ENCODE measurements around the gene CDK17.

Gene CDK17

GRCh38 chr12:96230646-96231045 is 169.6 kb downstream of the CDK17 start:
- H3K9ac ChIP-seq (ENCODE audit: low read length): no peak overlapping the region
- no peaks in the 10 kb centered on the region for H3K27me3 ChIP-seq (ENCODE audit: low read length)
- no peaks in the 10 kb centered on the region for H3K79me2 ChIP-seq (ENCODE audit: insufficient read depth, low read length)
- H3K9me3 ChIP-seq (ENCODE audit: insufficient read depth, low read length): no peaks in the 10 kb centered on the region
- H3K27ac ChIP-seq (ENCODE audit: low read depth, low read length): no peak overlapping the region
- no peak overlapping the region for H3K4me3 ChIP-seq (ENCODE audit: insufficient read depth, low read length, poor library complexity, severe bottlenecking)
- no peaks in the 10 kb centered on the region for H4K20me1 ChIP-seq (ENCODE audit: low read depth, low read length)
- no peak for TF ChIP-seq EZH2phosphoT487 (conservative IDR thresholded peaks at IDR 0.05; ENCODE audit: low read length)
- no peak overlapping the region for H3K4me2 ChIP-seq (ENCODE audit: low read depth, low read length, poor library complexity, severe bottlenecking)
- H3F3A ChIP-seq (ENCODE audit: insufficient read depth): no peaks in the 10 kb centered on the region
- no peaks in the 10 kb centered on the region for H3K9me2 ChIP-seq (replicated peaks; ENCODE audit: insufficient read depth, low read length)
- H2AFZ ChIP-seq (ENCODE audit: low read depth, low read length, severe bottlenecking): no peak overlapping the region
- H3K36me3 ChIP-seq (ENCODE audit: low read length): no peaks in the 10 kb centered on the region

DNA sequence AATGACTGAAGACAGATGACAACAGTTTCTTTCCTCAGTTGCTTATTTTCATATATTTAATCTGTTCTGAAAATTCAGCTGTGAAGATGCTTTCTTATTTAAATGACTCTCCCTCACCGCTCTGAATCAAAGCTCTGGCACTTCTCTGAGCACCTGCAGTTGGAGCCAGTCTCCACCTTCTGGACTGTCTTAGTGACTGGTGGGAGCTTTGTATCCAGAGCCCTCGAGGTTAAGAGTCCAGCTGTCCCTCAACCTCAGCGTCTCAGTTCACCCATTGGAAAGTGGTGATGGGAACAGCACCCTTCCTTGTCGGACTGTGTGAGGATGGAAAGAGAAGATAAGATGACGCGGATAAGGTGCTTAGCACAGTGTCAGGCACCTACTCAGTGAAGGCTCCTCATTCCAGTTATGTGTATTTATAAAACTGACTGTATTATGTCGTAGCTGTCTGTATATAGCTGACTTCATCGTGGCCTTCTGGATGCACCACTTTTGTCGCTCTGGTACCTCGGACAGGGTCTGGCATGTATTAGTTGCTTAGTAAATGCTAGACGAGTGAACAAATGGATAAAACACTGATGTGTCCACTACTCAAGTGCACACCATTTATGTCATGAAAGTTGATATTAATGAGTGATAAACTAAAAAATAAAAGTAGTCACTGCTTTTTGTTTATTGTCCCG is 171.5 kb downstream of the CDK17 start:
- H3K79me2 ChIP-seq (ENCODE audit: insufficient read depth, low read length): no peaks in the 10 kb centered on the region
- no peak overlapping the region for H2AFZ ChIP-seq (ENCODE audit: low read depth, low read length, severe bottlenecking)
- H3K9ac ChIP-seq (ENCODE audit: low read length): no peak overlapping the region
- H3K4me2 ChIP-seq (ENCODE audit: low read depth, low read length, poor library complexity, severe bottlenecking): no peak overlapping the region
- no peaks in the 10 kb centered on the region for H4K20me1 ChIP-seq (ENCODE audit: low read depth, low read length)
- no peaks in the 10 kb centered on the region for H3F3A ChIP-seq (ENCODE audit: insufficient read depth)
- no peaks in the 10 kb centered on the region for H3K9me2 ChIP-seq (replicated peaks; ENCODE audit: insufficient read depth, low read length)
- no peak overlapping the region for H3K27ac ChIP-seq (ENCODE audit: low read depth, low read length)
- H3K27me3 ChIP-seq (ENCODE audit: low read length): no peaks in the 10 kb centered on the region
- H3K9me3 ChIP-seq (ENCODE audit: insufficient read depth, low read length): no peaks in the 10 kb centered on the region
- no peaks in the 10 kb centered on the region for H3K36me3 ChIP-seq (ENCODE audit: low read length)
- TF ChIP-seq EZH2phosphoT487 (conservative IDR thresholded peaks at IDR 0.05; ENCODE audit: low read length): no peak
- TF ChIP-seq CTCF (IDR thresholded peaks at IDR 0.05; ENCODE audit: insufficient read depth, low read length, poor library complexity, severe bottlenecking): no peak
- no peak overlapping the region for H3K4me3 ChIP-seq (ENCODE audit: insufficient read depth, low read length, poor library complexity, severe bottlenecking)
